ENCODE data around the gene RBM44.

The RBM44 gene

DNA sequence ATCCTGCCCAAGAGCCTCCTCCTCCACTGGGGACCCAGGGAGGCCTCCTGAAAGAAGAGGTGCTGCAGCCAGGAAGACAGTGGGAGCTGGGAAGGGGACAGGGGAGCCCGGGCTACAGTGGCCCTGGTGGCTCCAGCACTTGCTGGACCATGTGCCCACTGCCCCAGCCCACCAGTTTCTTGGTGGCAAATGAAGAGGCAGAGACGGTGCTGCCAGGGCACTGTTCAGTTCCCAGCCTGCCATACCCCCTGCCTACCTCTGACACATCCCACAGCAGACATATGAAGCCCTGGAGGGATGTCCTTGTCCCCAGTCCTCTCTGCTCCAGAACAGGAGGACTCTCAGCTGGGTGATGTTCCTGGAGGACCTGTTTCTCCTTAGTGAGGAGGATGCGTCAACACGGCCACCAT, 64.5 kb downstream of the RBM44 start:
- H3K4me3 ChIP-seq (ENCODE audit: low read depth, low read length) = no peak overlapping the region
- TF ChIP-seq, protein P1, sequence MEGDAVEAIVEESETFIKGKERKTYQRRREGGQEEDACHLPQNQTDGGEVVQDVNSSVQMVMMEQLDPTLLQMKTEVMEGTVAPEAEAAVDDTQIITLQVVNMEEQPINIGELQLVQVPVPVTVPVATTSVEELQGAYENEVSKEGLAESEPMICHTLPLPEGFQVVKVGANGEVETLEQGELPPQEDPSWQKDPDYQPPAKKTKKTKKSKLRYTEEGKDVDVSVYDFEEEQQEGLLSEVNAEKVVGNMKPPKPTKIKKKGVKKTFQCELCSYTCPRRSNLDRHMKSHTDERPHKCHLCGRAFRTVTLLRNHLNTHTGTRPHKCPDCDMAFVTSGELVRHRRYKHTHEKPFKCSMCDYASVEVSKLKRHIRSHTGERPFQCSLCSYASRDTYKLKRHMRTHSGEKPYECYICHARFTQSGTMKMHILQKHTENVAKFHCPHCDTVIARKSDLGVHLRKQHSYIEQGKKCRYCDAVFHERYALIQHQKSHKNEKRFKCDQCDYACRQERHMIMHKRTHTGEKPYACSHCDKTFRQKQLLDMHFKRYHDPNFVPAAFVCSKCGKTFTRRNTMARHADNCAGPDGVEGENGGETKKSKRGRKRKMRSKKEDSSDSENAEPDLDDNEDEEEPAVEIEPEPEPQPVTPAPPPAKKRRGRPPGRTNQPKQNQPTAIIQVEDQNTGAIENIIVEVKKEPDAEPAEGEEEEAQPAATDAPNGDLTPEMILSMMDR (IDR thresholded peaks at IDR 0.05; ENCODE audit: borderline replicate concordance, insufficient read depth, low read depth, low read length) = no peak

GRCh38 chr2:237863689-237864443, 65.3 kb downstream of the RBM44 start:
- TF ChIP-seq, protein P1 (IDR thresholded peaks at IDR 0.05; ENCODE audit: borderline replicate concordance, insufficient read depth, low read depth, low read length) = no peak
- H3K4me3 ChIP-seq (ENCODE audit: low read depth, low read length) = no peak overlapping the region

DNA sequence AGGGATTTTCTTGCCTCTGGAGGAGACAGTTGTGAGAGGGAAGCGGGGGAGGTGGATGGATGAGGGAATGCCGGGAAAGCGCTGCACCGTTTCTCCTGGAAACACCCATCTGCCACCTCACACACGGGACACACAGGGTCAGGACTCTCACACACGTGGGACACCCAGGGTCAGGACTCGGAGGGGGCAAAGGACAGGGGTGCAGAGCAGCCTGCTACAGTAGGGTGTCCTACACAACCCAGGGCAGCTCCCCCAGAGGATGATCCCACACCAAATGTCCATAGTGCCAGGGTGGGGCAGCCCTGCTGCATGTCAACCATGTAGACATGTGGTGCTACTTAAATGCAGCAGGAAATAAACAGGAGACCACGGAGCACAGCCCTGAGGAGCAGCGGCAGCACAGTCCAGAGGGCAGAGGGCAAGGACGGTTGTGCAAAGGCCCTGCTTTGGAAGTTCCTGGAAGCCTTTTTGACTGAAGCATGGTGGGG, 65.9 kb downstream of the RBM44 start:
- TF ChIP-seq, protein P1 (IDR thresholded peaks at IDR 0.05; ENCODE audit: borderline replicate concordance, insufficient read depth, low read depth, low read length) = no peak
- H3K4me3 ChIP-seq (ENCODE audit: low read depth, low read length) = no peak overlapping the region

- H3K4me3 ChIP-seq (ENCODE audit: low read depth, low read length) = no peak overlapping the region
- TF ChIP-seq, protein P1 (IDR thresholded peaks at IDR 0.05; ENCODE audit: borderline replicate concordance, insufficient read depth, low read depth, low read length) = no peak
Observed at GRCh38 chr2:237864940-237865622, 66.5 kb downstream of the RBM44 start.

DNA sequence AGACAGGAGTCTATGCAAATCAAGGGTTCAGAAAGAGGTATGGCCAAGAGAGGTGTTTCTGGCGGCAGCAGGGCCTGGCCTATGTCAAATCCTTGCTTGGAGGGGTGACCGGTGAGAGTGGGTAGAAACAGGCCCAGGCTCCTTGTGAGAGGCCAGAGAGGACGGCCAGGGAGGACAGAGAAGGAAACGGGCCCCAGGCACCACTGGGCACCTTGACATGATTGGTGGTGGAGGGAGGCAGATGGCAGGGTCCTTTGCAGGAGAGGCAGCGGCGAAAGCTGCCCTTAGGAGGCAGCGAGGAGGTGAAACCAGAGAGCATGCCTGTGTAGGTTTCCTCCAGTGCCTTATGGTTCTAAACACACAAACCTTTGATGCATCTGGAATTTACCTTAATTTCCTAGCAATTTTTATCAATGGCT, 67.1 kb downstream of the RBM44 start:
- TF ChIP-seq, protein P1 (IDR thresholded peaks at IDR 0.05; ENCODE audit: borderline replicate concordance, insufficient read depth, low read depth, low read length) = no peak
- no peak overlapping the region for H3K4me3 ChIP-seq (ENCODE audit: low read depth, low read length)

DNA sequence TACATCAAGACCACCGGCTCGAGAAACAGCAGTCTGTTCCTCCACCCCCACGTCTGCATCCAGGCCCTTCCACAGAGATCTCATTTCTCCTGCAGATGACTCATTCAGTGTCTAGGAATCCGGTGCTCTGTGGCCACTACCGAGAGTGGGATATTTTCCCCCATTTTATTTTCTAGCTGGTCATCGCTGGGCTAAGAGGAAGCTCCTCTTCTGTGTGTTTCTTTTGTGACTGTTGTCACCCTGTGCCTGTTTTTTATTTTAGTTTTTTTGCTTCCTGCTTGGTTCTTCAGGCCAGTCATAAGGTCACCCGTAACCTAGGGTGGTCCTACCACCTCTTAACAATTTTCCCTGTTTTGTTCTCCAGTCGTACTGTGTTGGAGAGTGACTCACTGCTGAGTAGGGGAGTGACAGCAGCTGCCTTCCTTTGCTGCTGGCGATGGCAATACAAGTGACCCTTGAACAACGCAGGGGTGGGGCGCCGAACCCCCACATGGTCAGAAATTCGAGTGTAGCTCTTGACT, 67.6 kb downstream of the RBM44 start:
- TF ChIP-seq, protein P1 (IDR thresholded peaks at IDR 0.05; ENCODE audit: borderline replicate concordance, insufficient read depth, low read depth, low read length) = no peak
- H3K4me3 ChIP-seq (ENCODE audit: low read depth, low read length) = no peak overlapping the region

All from GM12875 (cell line).